Vagina (tissue), 2 donors: Measurements from ENCODE around the gene PRSS22.

Source experiments
- CTCF ChIP-seq, 3 experiments: fragments of 450-650 bp in 2 of 3; fragments of 200-600 bp in 1 of 3; sonication (generic) in 1 of 3; IDR thresholded peaks; one replicate each; pipeline ENCODE4 v1.5.1; 2017 to 2019; ENCODE audit warnings: antibody characterized with exemption in 3 of 3, mild to moderate bottlenecking in 2 of 3, moderate library complexity in 2 of 3
- POLR2A ChIP-seq, 2 donors: fragments of 450-650 bp; IDR thresholded peaks; one replicate each; pipeline ENCODE4 v1.6.1; 2017; ENCODE audit warnings: antibody characterized with exemption in 2 of 2, mild to moderate bottlenecking in 2 of 2, moderate library complexity in 2 of 2

DNA sequence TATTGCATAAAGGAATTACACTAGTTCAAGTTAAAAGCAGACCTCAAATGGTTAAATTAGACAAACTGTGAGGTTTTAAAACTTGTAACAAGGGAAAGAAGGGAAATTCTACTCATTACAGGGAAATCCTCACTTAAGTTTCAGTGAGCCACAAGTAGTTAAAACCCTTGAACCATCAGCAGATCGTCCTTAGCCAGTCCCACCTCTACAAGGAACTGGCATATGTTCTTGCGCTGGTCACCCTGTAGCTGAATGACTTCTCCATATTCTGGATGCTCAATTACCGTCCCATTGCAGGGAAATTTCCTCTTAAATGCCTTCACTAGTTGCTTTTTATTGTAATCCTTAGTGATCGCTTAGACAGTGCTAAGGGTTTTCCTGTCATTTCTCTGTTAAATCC is 35.5 kb downstream of the PRSS22 start:
- TF ChIP-seq CTCF (IDR thresholded peaks at IDR 0.05) (no peak), POLR2A (IDR thresholded peaks at IDR 0.05) (no peak)
